ENCODE data around the gene GALNT14. TPM values are rescaled to one million over a fixed set of nuclear protein-coding genes. Genes with fewer than 3 reads are reported as not detected.

Gene GALNT14
- total RNA-seq, 1 experiment from 2014 or later: 5.9 TPM

- in situ Hi-C loops (cut with HindIII; ENCODE audit: low pct_unique_long_range_greater_than_20kb, low sequenced_read_pairs): no loop called here
- no peak for DNase-seq (ENCODE audit: low read depth, low spot score)
These were observed 66.5 kb downstream of the GALNT14 start for GRCh38 chr2:31071741-31072140.

- no peak for DNase-seq (ENCODE audit: low read depth, low spot score)
These were observed 67.7 kb downstream of the GALNT14 start for GRCh38 chr2:31070339-31071125.

GRCh38 chr2:31069643-31070325, 68.5 kb downstream of the GALNT14 start:
- DNase-seq (ENCODE audit: low read depth, low spot score): no peak
- in situ Hi-C loops (cut with HindIII; ENCODE audit: low pct_unique_long_range_greater_than_20kb, low sequenced_read_pairs): no loop called here

More at GRCh38 chr2:31070339-31071125, 67.7 kb downstream of the GALNT14 start:
- in situ Hi-C loops (cut with HindIII; ENCODE audit: low pct_unique_long_range_greater_than_20kb, low sequenced_read_pairs): no loop called here

- in situ Hi-C loops (cut with HindIII; ENCODE audit: low pct_unique_long_range_greater_than_20kb, low sequenced_read_pairs): no loop called here
- DNase-seq (ENCODE audit: low read depth, low spot score): peak; percentile 54
These were observed 71.0 kb downstream of the GALNT14 start for GRCh38 chr2:31067259-31067658.

GRCh38 chr2:31066551-31066950, 71.7 kb downstream of the GALNT14 start:
- DNase-seq (ENCODE audit: low read depth, low spot score): no peak
- in situ Hi-C loops (cut with HindIII; ENCODE audit: low pct_unique_long_range_greater_than_20kb, low sequenced_read_pairs): no loop called here

GRCh38 chr2:31066086-31066485, 72.2 kb downstream of the GALNT14 start:
- in situ Hi-C loops (cut with HindIII; ENCODE audit: low pct_unique_long_range_greater_than_20kb, low sequenced_read_pairs): no loop called here

GRCh38 chr2:31065356-31065755, 72.9 kb downstream of the GALNT14 start:
- in situ Hi-C loops (cut with HindIII; ENCODE audit: low pct_unique_long_range_greater_than_20kb, low sequenced_read_pairs): no loop called here
- DNase-seq (ENCODE audit: low read depth, low spot score): no peak

More at GRCh38 chr2:31066086-31066485, 72.2 kb downstream of the GALNT14 start:
- DNase-seq (ENCODE audit: low read depth, low spot score): no peak

- DNase-seq (ENCODE audit: low read depth, low spot score): no peak
- in situ Hi-C loops (cut with HindIII; ENCODE audit: low pct_unique_long_range_greater_than_20kb, low sequenced_read_pairs): no loop called here
These were observed 77.8 kb downstream of the GALNT14 start for GRCh38 chr2:31060397-31060796.

GRCh38 chr2:31058096-31059035, 79.9 kb downstream of the GALNT14 start:
- no peak for DNase-seq (ENCODE audit: low read depth, low spot score)
- in situ Hi-C loops (cut with HindIII; ENCODE audit: low pct_unique_long_range_greater_than_20kb, low sequenced_read_pairs): no loop called here

GRCh38 chr2:31057691-31058090, 80.5 kb downstream of the GALNT14 start:
- in situ Hi-C loops (cut with HindIII; ENCODE audit: low pct_unique_long_range_greater_than_20kb, low sequenced_read_pairs): no loop called here
- DNase-seq (ENCODE audit: low read depth, low spot score): no peak

- in situ Hi-C loops (cut with HindIII; ENCODE audit: low pct_unique_long_range_greater_than_20kb, low sequenced_read_pairs): no loop called here
These were observed 82.3 kb downstream of the GALNT14 start for GRCh38 chr2:31055938-31056337.

GRCh38 chr2:31054842-31055388, 83.3 kb downstream of the GALNT14 start:
- DNase-seq (ENCODE audit: low read depth, low spot score): no peak
- in situ Hi-C loops (cut with HindIII; ENCODE audit: low pct_unique_long_range_greater_than_20kb, low sequenced_read_pairs): no loop called here

More at GRCh38 chr2:31055938-31056337, 82.3 kb downstream of the GALNT14 start:
- no peak for DNase-seq (ENCODE audit: low read depth, low spot score)

- in situ Hi-C loops (cut with HindIII; ENCODE audit: low pct_unique_long_range_greater_than_20kb, low sequenced_read_pairs): no loop called here
- no peak for DNase-seq (ENCODE audit: low read depth, low spot score)
These were observed 84.1 kb downstream of the GALNT14 start for GRCh38 chr2:31053929-31054782.

GRCh38 chr2:31052284-31052683, 86.0 kb downstream of the GALNT14 start:
- in situ Hi-C loops (cut with HindIII; ENCODE audit: low pct_unique_long_range_greater_than_20kb, low sequenced_read_pairs): no loop called here

GRCh38 chr2:31051258-31052140, 86.7 kb downstream of the GALNT14 start:
- no peak for DNase-seq (ENCODE audit: low read depth, low spot score)
- in situ Hi-C loops (cut with HindIII; ENCODE audit: low pct_unique_long_range_greater_than_20kb, low sequenced_read_pairs): no loop called here

More at GRCh38 chr2:31052284-31052683, 86.0 kb downstream of the GALNT14 start:
- DNase-seq (ENCODE audit: low read depth, low spot score): no peak
